ENCODE data around the gene RAD51AP2. TPM values are rescaled to one million over a fixed set of nuclear protein-coding genes. Genes with fewer than 3 reads are reported as not detected.
"Not testable (repeated sequence)": the region's sequence is repeated elsewhere in the genome, so short reads cannot be mapped to it uniquely, and the experiment has no call there.

Gene RAD51AP2
- total RNA-seq: under 0.01 TPM in 2 replicates

DNA sequence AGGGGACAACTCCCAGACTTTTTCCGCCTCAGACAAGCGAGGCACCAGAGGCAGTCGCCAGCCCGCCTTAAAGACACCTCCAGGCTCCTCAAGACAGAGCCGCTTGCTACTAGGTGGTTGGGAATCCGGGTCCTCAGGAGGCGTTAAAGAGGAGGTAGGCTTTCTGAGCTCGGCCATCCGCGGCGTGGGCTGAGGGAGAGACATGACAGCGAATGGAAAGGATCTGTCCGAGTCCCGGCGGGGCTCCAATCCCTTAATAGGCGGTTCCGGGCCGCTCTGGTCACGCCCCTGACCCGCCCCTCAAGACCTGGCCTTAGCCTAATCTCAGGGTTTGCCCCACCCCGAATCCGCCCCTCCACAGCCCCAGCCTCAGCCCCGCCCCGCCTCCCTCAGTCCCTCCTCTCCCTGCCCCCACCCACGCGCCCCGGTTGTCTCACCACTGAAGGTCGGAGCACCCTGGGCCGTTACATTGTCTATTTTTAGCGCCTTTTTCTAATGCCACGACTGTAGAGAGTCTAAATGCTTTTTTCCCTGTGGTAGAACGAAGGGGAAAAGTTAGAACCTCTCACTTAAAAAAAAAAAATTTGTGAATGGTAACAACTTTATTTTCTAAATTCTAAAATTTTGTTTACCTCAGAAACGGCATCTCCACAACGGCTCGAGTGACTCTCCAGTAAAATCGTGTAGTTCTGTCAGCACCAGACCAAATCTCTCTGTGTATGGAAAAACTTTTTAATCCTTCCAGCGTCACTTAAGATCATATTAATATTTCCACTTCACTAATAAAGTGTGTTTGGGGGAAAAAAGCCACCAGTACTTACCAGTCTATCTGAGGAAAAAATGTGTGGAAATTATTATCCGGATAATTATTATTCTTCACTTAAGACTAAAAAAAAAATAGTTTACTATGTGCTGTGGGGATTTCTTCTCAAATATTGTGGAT lies at the start of gene RAD51AP2:
RAD51AP2 (minus strand) TSS at position 229 of the 943 bp plus-strand sequence; CDS start at position 204, 25 bp downstream.
- TF ChIP-seq, protein P1, sequence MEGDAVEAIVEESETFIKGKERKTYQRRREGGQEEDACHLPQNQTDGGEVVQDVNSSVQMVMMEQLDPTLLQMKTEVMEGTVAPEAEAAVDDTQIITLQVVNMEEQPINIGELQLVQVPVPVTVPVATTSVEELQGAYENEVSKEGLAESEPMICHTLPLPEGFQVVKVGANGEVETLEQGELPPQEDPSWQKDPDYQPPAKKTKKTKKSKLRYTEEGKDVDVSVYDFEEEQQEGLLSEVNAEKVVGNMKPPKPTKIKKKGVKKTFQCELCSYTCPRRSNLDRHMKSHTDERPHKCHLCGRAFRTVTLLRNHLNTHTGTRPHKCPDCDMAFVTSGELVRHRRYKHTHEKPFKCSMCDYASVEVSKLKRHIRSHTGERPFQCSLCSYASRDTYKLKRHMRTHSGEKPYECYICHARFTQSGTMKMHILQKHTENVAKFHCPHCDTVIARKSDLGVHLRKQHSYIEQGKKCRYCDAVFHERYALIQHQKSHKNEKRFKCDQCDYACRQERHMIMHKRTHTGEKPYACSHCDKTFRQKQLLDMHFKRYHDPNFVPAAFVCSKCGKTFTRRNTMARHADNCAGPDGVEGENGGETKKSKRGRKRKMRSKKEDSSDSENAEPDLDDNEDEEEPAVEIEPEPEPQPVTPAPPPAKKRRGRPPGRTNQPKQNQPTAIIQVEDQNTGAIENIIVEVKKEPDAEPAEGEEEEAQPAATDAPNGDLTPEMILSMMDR (IDR thresholded peaks at IDR 0.05; ENCODE audit: insufficient read depth, low read depth, low read length): no peak
- peak within 1 kb of the TSS; percentile 64 for H3K4me3 ChIP-seq (ENCODE audit: low read depth, low read length)
- DNase-seq (ENCODE audit: low read depth): peak; percentile 84

DNA sequence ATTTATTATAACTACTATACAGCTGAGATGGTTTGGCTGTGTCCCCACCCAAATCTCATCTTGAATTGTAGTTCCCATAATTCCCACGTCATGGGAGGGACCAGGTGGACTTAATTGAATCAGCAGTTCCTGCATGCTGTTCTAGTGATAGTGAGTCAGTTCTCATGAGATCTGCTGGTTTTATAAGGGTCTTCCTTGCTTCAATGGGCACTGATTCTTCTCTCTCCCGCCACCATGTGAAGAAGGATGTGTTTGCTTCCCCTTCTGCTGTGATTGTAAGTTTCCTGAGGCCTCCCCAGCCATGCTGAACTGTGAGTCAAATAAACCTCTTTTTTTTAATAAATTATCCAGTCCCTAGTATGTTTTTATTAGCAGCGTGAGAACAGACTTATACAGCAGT lies 47.5 kb upstream of the RAD51AP2 start:
- H3K4me3 ChIP-seq (ENCODE audit: low read depth, low read length); DNase-seq (ENCODE audit: low read depth): not testable (repeated sequence)

DNA sequence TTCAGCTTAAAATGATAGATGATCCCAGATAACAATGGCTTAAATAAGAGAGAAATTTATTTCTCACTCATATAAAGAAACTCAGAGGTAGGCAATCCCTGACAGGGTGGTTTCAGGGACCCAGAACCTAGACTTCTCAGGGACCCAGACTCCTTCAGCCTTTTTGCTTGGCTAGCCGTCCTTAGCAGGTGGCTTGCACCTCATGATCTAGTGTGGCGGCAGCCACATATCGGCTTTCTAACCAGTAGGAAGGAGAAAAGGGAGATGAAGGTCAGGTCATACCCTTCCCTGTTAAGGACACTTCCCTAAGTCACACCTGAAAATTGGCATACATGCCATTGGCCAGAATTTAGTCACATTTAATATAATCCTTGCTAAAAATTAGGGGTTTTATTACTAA lies 40.6 kb upstream of the RAD51AP2 start:
- no peak overlapping the region for H3K4me3 ChIP-seq (ENCODE audit: low read depth, low read length)
- TF ChIP-seq, protein P1 (IDR thresholded peaks at IDR 0.05; ENCODE audit: insufficient read depth, low read depth, low read length): no peak
- no peak for DNase-seq (ENCODE audit: low read depth)

DNA sequence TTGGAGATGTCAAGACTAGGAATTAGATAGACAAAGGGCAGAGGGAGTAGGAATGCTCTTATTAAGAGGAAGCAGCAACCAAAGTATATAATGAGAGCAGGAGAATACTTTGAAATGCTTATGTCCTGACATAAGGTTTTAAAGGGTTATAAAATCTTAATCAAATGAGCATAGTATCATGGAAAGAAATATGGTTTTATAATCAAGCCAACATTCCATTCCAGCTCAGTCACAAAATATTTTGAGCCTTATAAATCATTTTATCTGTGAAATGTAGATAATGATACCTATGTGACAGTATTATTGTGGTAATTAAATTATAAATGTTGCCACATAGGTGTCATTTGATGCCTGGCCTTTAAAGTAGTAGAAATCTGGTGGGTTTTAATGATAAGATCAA lies 39.8 kb upstream of the RAD51AP2 start:
- H3K4me3 ChIP-seq (ENCODE audit: low read depth, low read length): no peak overlapping the region
- TF ChIP-seq, protein P1 (IDR thresholded peaks at IDR 0.05; ENCODE audit: insufficient read depth, low read depth, low read length): no peak
- no peak for DNase-seq (ENCODE audit: low read depth)

DNA sequence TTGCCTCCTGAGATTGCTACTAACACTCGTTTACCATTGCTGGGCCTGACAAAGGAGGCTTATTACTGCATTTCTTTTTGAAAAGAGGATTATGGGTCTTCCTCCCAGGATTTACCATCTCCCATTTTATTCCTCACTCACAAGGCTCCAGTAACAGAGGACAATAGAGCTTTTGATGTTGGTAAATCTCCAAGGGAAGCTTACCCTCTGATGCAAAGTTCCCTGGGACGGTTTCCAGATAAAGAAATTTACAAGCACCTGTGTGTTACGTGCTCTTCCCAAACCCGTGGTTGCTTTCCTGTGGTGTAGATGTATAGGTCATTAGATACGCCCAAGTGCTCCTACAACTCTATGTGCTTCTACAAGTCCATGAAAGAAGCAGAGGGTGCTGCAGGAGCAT lies 39.4 kb upstream of the RAD51AP2 start:
- no peak overlapping the region for H3K4me3 ChIP-seq (ENCODE audit: low read depth, low read length)
- TF ChIP-seq, protein P1 (IDR thresholded peaks at IDR 0.05; ENCODE audit: insufficient read depth, low read depth, low read length): no peak
- no peak for DNase-seq (ENCODE audit: low read depth)

DNA sequence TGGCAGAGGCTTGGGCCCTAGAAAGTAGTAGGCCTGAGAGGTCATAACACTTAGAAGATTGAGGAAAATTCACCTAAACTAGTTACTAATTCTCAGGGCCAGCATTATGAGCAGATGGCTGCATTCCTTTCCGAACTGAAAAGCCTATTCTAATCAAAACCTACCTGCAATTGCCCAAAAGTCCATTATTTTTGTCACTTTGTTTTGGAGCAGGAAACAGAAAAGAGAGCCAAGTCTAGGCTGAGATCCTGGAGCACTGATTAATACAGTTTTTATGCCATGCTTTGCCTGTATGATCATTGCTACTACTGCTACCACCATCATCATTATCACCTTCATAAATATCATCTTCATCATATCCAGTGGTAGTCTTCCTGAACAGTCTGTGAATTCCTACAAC lies 36.9 kb upstream of the RAD51AP2 start:
- TF ChIP-seq, protein P1 (IDR thresholded peaks at IDR 0.05; ENCODE audit: insufficient read depth, low read depth, low read length): no peak
- H3K4me3 ChIP-seq (ENCODE audit: low read depth, low read length): no peak overlapping the region
- no peak for DNase-seq (ENCODE audit: low read depth)

DNA sequence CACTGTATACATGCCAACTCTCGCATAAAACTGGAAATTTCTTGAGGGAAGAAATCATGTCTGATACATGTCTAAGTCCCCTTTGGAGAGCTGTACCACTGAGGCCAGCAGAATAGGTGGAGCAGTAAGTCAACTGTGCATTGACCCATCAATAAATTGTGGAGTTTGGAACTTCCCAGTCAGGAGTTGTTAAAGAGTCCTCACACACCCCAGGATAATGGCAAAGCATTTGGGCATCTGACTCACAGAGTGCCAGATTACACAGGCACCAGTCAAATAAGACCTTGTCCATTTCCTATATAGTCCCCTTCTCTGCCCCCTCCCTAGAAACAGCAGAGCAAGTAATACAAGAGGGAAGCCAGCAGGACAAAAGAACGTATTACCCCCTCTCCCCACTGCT lies 32.7 kb upstream of the RAD51AP2 start:
- H3K4me3 ChIP-seq (ENCODE audit: low read depth, low read length): no peak overlapping the region
- TF ChIP-seq, protein P1 (IDR thresholded peaks at IDR 0.05; ENCODE audit: insufficient read depth, low read depth, low read length): no peak
- DNase-seq (ENCODE audit: low read depth): no peak

All from fibroblast of villous mesenchyme (primary cell).